HepG2 (cell line): ENCODE measurements around the gene APRT. TPM values are rescaled to one million over a fixed set of nuclear protein-coding genes. Genes with fewer than 3 reads are reported as not detected.

Source experiments
- AGO1 ChIP-seq: fragments of 200-400 bp; formaldehyde crosslinking; IDR thresholded peaks from 2 replicates; pipeline ENCODE4 v1.6.1; 2017; ENCODE audit warnings: mild to moderate bottlenecking, low read depth, low read length, moderate library complexity; ENCODE audit not compliant: poor library complexity, severe bottlenecking
- GTF3A ChIP-seq: sonication (generic); formaldehyde crosslinking; conservative IDR thresholded peaks from 2 replicates; pipeline ENCODE4 v1.4.0; 2020; ENCODE audit warnings: mild to moderate bottlenecking, missing genetic modification reagents
- JUNB ChIP-seq: sonication (generic); formaldehyde crosslinking; IDR thresholded peaks from 2 replicates; pipeline ENCODE4 v1.8.0; 2022; ENCODE audit warnings: missing genetic modification reagents, mild to moderate bottlenecking, borderline replicate concordance
- KAT7 ChIP-seq: IDR thresholded peaks from 2 replicates; pipeline ENCODE4 v1.6.1; 2018; ENCODE audit warnings: borderline replicate concordance, missing compliant biosample characterization
- MLXIP ChIP-seq: sonication (generic); formaldehyde crosslinking; IDR thresholded peaks from 2 replicates; pipeline ENCODE4 v1.9.0; 2021; ENCODE audit warnings: missing genetic modification reagents, borderline replicate concordance
- NFYB ChIP-seq: sonication (generic); formaldehyde crosslinking; IDR thresholded peaks from 2 replicates; pipeline ENCODE4 v1.4.0; 2020; ENCODE audit warnings: missing genetic modification reagents
- POGZ ChIP-seq: sonication (generic); formaldehyde crosslinking; IDR thresholded peaks from 2 replicates; pipeline ENCODE4 v1.4.0; 2020; ENCODE audit warnings: mild to moderate bottlenecking, missing genetic modification reagents
- POLR2AphosphoS5 ChIP-seq: IDR thresholded peaks from 2 replicates; pipeline ENCODE4 v1.6.1; 2012; ENCODE audit warnings: low read depth, low read length
- PRMT3 ChIP-seq: sonication (generic); formaldehyde crosslinking; IDR thresholded peaks from 2 replicates; pipeline ENCODE4 v1.8.1; 2022; ENCODE audit warnings: low read depth, mild to moderate bottlenecking, moderate library complexity, missing genetic modification reagents, borderline replicate concordance
- RBFOX2 ChIP-seq: fragments of 200-400 bp; formaldehyde crosslinking; IDR thresholded peaks from 2 replicates; pipeline ENCODE4 v1.6.1; 2017; ENCODE audit warnings: low read depth, mild to moderate bottlenecking, low read length
- TBL1XR1 ChIP-seq: fragments of 150-350 bp; IDR thresholded peaks from 2 replicates; pipeline ENCODE4 v1.6.1; 2014; ENCODE audit warnings: borderline replicate concordance, low read length; ENCODE audit not compliant: partially characterized antibody
- WIZ ChIP-seq: sonication (generic); formaldehyde crosslinking; IDR thresholded peaks from 2 replicates; pipeline ENCODE4 v1.5.1; 2020; ENCODE audit warnings: mild to moderate bottlenecking, missing genetic modification reagents
- ZBTB26 ChIP-seq: IDR thresholded peaks from 2 replicates; pipeline ENCODE4 v1.6.1; 2016; ENCODE audit warnings: missing compliant biosample characterization, missing genetic modification reagents, borderline replicate concordance
- ZNF121 ChIP-seq: sonication (generic); formaldehyde crosslinking; IDR thresholded peaks from 2 replicates; pipeline ENCODE4 v1.5.0; 2020; ENCODE audit warnings: mild to moderate bottlenecking, missing genetic modification reagents
- ZNF281 ChIP-seq: sonication (generic); formaldehyde crosslinking; IDR thresholded peaks from 2 replicates; pipeline ENCODE4 v1.4.0; 2020; ENCODE audit warnings: missing genetic modification reagents, borderline replicate concordance
- ZNF460 ChIP-seq: sonication (generic); formaldehyde crosslinking; IDR thresholded peaks from 2 replicates; pipeline ENCODE4 v1.5.1; 2020; ENCODE audit warnings: missing genetic modification reagents, mild to moderate bottlenecking, borderline replicate concordance
- ZNF530 ChIP-seq: sonication (generic); formaldehyde crosslinking; IDR thresholded peaks from 2 replicates; pipeline ENCODE4 v1.5.0; 2020; ENCODE audit warnings: low read depth, mild to moderate bottlenecking, missing genetic modification reagents
- ZNF619 ChIP-seq: sonication (generic); formaldehyde crosslinking; IDR thresholded peaks from 2 replicates; pipeline ENCODE4 v1.4.0; 2020; ENCODE audit warnings: mild to moderate bottlenecking, missing genetic modification reagents
- ZSCAN29 ChIP-seq: sonication (generic); formaldehyde crosslinking; conservative IDR thresholded peaks from 2 replicates; pipeline ENCODE4 v1.4.0; 2020; ENCODE audit warnings: mild to moderate bottlenecking, missing genetic modification reagents
- polyA plus RNA-seq, 8 experiments: library from polyadenylated mRNA; depleted of rRNA in 3 of 8; stranded (reverse) in 7 of 8; unstranded in 1 of 8; fragments of >200 nt; fragmentation: Illumina TruSeq in 4 of 8; extraction: Trizol in 4 of 8; gene quantifications; 2 replicates each; pipeline versions ENCODE4 v1.2.1 to v1.2.3, GENCODE V29; 2011 to 2016; ENCODE audit warnings: low read depth in 4 of 8, missing spikeins in 1 of 8, mixed read lengths in 1 of 8; ENCODE audit not compliant: insufficient read depth in 1 of 8
- total RNA-seq, 5 experiments: library from RNA; depleted of rRNA; stranded (reverse); fragments of >200 nt; fragmentation: Illumina TruSeq; extraction: Trizol; gene quantifications; 2 replicates each; pipeline ENCODE4 v1.2.3, GENCODE V29; 2016; ENCODE audit warnings: low read depth in 1 of 5
- TF ChIP-seq, protein P1 (sequence below): sonication (generic); formaldehyde crosslinking; IDR thresholded peaks from 2 replicates; pipeline ENCODE4 v1.4.0; 2020; ENCODE audit warnings: missing genetic modification reagents, borderline replicate concordance

APRT gene
- total and polyA plus RNA-seq, 2 of the 13 experiments (the other 11 are each of a cell fraction or from before 2014, with no cell fraction given) = 155 to 242 TPM

DNA sequence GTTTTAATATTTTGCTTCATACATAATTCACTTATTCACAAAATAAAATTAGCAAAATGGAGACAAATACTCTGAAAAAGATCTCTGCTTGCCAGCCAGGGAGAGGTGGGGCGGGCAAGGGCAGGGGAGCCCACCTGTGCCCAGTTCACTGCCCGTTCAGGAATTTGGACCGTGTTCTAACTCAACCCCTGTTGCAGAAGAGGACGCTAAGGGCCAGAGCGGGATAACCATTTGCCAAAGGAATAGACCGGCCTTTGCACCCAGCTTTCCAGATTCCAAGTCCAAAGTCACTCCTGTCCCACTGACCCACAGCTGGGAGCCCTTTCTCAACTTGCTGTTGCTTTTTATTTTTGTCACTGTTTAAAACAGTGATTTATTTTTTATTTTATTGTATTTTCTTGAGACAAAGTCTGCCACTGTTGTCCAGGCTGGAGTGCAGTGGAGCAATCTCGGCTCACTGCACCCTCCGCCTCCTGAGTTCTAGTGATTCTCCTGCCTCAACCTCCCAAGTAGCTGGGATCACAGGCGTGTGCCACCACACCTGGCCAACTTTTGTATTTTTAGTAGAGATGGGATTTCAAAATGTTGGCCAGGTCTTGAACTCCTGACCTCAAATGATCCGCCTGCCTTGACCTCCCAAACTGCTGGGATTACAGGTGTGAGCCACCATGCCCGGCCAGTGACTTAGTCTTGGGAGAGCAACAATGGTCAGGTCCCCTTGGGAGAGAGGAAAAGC lies 24.0 kb downstream of the APRT start (continued):
- no peak for TF ChIP-seq MLXIP (CRISPR knock-in tag)
- TF ChIP-seq RBFOX2 = no peak
- no peak for TF ChIP-seq PRMT3 (CRISPR knock-in tag)
- no peak for TF ChIP-seq ZNF121 (CRISPR knock-in tag)
- TF ChIP-seq ZNF460 (CRISPR knock-in tag) = peak; percentile 94
- TF ChIP-seq TBL1XR1 = no peak
- TF ChIP-seq ZNF619 = no peak
- TF ChIP-seq ZBTB26 (CRISPR knock-in tag) = no peak
- no peak for TF ChIP-seq POGZ (CRISPR knock-in tag)
- TF ChIP-seq, protein P1, sequence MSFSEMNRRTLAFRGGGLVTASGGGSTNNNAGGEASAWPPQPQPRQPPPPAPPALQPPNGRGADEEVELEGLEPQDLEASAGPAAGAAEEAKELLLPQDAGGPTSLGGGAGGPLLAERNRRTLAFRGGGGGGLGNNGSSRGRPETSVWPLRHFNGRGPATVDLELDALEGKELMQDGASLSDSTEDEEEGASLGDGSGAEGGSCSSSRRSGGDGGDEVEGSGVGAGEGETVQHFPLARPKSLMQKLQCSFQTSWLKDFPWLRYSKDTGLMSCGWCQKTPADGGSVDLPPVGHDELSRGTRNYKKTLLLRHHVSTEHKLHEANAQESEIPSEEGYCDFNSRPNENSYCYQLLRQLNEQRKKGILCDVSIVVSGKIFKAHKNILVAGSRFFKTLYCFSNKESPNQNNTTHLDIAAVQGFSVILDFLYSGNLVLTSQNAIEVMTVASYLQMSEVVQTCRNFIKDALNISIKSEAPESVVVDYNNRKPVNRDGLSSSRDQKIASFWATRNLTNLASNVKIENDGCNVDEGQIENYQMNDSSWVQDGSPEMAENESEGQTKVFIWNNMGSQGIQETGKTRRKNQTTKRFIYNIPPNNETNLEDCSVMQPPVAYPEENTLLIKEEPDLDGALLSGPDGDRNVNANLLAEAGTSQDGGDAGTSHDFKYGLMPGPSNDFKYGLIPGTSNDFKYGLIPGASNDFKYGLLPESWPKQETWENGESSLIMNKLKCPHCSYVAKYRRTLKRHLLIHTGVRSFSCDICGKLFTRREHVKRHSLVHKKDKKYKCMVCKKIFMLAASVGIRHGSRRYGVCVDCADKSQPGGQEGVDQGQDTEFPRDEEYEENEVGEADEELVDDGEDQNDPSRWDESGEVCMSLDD (CRISPR knock-in tag) = no peak
- no peak for TF ChIP-seq KAT7 (CRISPR knock-in tag)
- 0 out of 2 replicates have a peak, but pooled peaks have one; percentile 57 for TF ChIP-seq WIZ (CRISPR knock-in tag)
- TF ChIP-seq AGO1 = no peak
- TF ChIP-seq POLR2AphosphoS5 = no peak
- no peak for TF ChIP-seq GTF3A (CRISPR knock-in tag)
- no peak for TF ChIP-seq NFYB (CRISPR knock-in tag)
- TF ChIP-seq ZNF530 (CRISPR knock-in tag) = no peak
- no peak for TF ChIP-seq ZSCAN29 (CRISPR knock-in tag)
- TF ChIP-seq ZNF281 = no peak
- no peak for TF ChIP-seq JUNB (CRISPR knock-in tag)
